IPS-20b (cell line): ENCODE data around the gene MAP1S.

Experiments
- H3K27ac ChIP-seq: one replicate; pipeline ENCODE4 v1.5.1; 2013; ENCODE audit warnings: low read length
- H3K27me3 ChIP-seq: 2 replicates; pipeline ENCODE4 v1.6.1; 2013; ENCODE audit warnings: mild to moderate bottlenecking, low read length, inconsistent platforms; ENCODE audit not compliant: insufficient read depth
- H3K36me3 ChIP-seq: 2 replicates; pipeline ENCODE4 v1.6.1; 2013; ENCODE audit warnings: low read depth, mild to moderate bottlenecking, inconsistent platforms, low read length, moderate library complexity; ENCODE audit not compliant: insufficient read depth
- H3K4me1 ChIP-seq: 2 replicates; pipeline ENCODE4 v1.6.1; 2013; ENCODE audit warnings: mild to moderate bottlenecking, control low read depth, inconsistent platforms, low read length, moderate library complexity; ENCODE audit not compliant: insufficient read depth
- H3K4me3 ChIP-seq: 2 replicates; pipeline ENCODE4 v1.5.1; 2013; ENCODE audit warnings: mild to moderate bottlenecking, low read length, inconsistent platforms
- H3K9ac ChIP-seq: 2 replicates; pipeline ENCODE4 v1.6.1; 2013; ENCODE audit warnings: low read depth, mild to moderate bottlenecking, inconsistent platforms, low read length, moderate library complexity
- H3K9me3 ChIP-seq: 2 replicates; pipeline ENCODE4 v1.6.1; 2013; ENCODE audit warnings: mild to moderate bottlenecking, low read depth, low read length, inconsistent platforms; ENCODE audit not compliant: insufficient read depth

The MAP1S gene

DNA sequence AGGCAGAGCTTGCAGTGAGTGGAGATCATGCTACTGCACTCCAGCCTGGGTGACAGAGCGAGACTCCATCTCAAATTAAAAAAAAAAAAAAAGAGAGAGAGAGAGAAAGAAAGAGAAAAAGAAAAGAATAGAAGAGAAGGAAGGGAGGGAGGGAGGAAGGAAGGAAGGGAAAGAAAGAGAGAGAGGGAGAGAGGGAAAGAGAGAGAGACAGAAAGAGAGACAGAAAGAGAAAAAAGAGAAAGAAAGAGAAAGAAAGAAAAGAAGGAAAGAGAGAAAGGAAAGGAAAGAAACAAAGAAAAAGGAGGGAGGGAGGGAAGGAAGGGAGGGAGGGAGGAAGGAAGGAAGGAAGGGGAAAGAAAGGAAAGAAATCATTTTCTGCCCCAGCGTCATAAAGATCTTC is 24.1 kb upstream of the MAP1S start:
- Histone ChIP-seq H3K9ac (no peak overlapping the region), H3K27ac (no peak overlapping the region), H3K27me3 (peaks cover 7% of the 10 kb centered on the region), H3K4me1 (no peaks in the 10 kb centered on the region), H3K4me3 (no peak overlapping the region), H3K9me3 (no peaks in the 10 kb centered on the region), H3K36me3 (no peaks in the 10 kb centered on the region)

DNA sequence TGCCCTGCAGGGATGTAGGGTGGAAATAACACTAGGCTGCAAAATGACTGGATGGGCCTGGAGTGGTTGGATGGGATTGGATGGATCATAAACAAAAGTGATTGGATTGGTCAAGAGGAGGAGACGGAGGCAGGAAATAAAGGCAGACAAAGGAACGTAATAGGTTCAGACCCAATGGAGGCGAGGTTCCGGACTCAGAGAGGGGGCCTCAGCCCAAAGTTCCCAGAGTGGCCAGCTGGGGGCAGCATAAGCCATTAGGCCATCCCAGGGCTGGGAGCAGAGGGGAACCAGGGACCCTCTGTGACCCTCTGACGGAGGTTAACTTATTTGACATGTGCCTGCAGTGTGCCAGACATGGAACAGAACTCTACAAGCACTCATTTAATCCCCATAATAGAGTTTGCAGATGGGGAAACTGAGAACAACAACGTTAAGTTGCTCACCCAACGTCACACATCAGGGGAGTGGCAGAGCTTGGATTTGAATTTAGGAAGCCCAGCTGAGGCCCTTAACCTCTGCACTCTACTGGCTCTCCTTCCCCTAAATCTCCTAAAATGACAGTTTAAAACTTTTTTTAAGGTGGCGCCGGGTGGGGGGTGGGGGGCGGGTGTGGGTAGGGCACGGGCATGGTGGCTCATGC is 15.3 kb upstream of the MAP1S start:
- no peaks in the 10 kb centered on the region for H3K9me3 ChIP-seq
- H3K4me3 ChIP-seq, result no peak overlapping the region
- no peak overlapping the region for H3K27ac ChIP-seq
- peaks cover 15% of the 10 kb centered on the region; the same call in 1 of the 2 replicates for H3K27me3 ChIP-seq
- no peaks in the 10 kb centered on the region for H3K36me3 ChIP-seq
- no peak overlapping the region for H3K9ac ChIP-seq
- no peaks in the 10 kb centered on the region for H3K4me1 ChIP-seq

DNA sequence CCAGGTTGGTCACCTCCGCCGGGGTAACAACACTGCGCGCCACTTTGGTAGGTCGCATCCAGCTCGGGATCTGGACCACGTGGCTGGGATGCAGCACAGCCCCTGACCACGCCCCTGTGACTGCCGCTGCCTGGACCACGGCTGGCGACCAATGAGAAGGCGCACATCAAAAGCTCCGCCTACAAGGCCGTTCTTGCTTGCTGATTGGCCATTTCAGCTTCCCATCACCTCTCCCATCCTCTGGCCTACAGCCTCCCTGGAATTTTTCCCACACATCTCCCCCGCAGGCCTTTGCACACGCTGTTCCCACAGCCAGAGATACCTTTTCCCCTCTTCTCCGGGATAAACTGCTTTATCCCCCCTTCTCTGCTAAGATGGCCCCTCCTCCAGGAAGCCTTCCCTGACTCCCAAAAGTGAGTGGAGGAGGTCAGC is 12.5 kb upstream of the MAP1S start:
- Histone ChIP-seq H3K4me3 (peak overlapping the region; percentile 57; the same call in 1 of the 2 replicates), H3K4me1 (no peaks in the 10 kb centered on the region), H3K9me3 (no peaks in the 10 kb centered on the region), H3K27me3 (peaks cover 15% of the 10 kb centered on the region; the same call in 1 of the 2 replicates), H3K36me3 (no peaks in the 10 kb centered on the region), H3K9ac (peak overlapping the region; percentile 62; the same call in 1 of the 2 replicates), H3K27ac (no peak overlapping the region)

DNA sequence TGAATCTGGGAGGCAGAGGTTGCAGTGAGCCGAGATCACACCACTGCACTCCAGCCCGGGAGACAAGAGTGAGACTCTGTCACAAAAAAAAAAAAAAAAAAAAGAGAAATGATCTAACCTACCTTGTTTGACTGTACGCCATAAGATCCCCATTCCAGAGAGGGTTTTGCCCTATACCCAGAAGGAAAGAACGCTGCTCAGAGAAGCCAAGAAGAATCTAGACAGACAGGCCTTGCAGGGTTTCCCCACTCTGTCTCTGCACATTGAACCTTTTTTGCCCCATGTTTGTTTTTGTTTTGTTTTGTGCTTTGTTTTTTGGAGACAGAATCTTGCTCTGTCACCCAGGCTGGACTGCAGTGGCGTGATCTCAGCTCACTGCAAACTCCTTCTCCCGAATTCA is 7.4 kb upstream of the MAP1S start:
- Histone ChIP-seq H3K9ac (no peak overlapping the region), H3K4me1 (no peaks in the 10 kb centered on the region), H3K27me3 (no peaks in the 10 kb centered on the region), H3K27ac (no peak overlapping the region), H3K36me3 (no peaks in the 10 kb centered on the region), H3K9me3 (no peaks in the 10 kb centered on the region), H3K4me3 (no peak overlapping the region)

DNA sequence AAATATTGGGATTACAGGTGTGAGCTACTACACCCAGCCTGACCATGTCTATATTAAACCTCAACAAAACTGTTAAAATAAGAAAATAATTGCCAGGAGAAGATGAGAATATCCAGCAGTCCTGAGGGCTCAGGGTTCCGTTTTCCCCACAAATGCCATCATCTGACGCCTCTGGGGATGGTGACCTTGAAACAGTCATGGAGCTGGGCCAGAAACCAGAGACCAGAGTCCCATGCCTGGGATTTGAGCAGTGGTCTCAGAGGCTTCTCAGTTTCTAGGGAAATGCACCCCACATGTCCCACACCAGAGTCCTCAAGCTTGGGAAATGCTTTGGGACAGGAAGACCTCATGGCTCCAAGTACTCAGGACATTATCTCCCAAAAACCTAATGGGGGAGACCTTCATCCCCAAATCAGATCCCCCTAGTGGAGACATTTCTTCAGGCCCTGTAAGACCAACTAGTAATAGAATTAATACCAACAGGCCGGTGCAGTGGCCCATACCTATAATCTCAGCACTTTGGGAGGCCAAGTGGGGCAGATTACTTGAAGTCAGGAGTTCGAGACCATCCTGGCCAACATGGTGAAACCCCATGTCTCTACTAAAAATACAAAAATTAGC is 2.9 kb upstream of the MAP1S start:
- H3K27ac ChIP-seq, result no peak overlapping the region
- no peak overlapping the region for H3K9ac ChIP-seq
- no peaks in the 10 kb centered on the region for H3K9me3 ChIP-seq
- no peaks in the 10 kb centered on the region; the same call in 1 of the 2 replicates for H3K4me1 ChIP-seq
- H3K27me3 ChIP-seq, result no peaks in the 10 kb centered on the region
- peaks cover 6% of the 10 kb centered on the region; the same call in 1 of the 2 replicates for H3K36me3 ChIP-seq
- no peak overlapping the region for H3K4me3 ChIP-seq

DNA sequence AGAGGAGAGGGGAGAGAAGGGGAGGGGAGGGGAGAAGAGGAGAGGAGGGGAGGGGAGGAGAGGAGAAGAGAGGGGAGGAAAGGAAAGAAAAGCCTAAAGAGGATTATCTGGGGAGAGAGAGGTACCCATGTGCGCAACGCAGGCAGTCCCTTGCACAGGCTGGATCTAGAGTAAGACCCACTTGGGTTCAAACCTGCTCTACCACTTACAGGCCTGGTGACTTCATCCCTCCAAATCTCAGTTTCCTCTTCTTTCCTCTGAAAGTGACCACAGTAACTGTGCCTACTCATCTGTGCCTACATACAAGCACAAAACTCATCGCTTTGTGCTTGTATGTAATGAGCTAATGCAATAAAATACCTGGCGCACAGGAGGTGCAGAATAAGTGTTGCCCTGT is 732 bp upstream of the MAP1S start:
- H3K36me3 ChIP-seq, result peaks cover 21% of the 10 kb centered on the region; the same call in 1 of the 2 replicates
- H3K27ac ChIP-seq, result no peak overlapping the region
- H3K9me3 ChIP-seq, result no peaks in the 10 kb centered on the region
- peak overlapping the region; percentile 89 for H3K4me3 ChIP-seq
- H3K4me1 ChIP-seq, result no peaks in the 10 kb centered on the region; the same call in 1 of the 2 replicates
- no peaks in the 10 kb centered on the region for H3K27me3 ChIP-seq
- peak overlapping the region; percentile 63; the same call in 1 of the 2 replicates for H3K9ac ChIP-seq

DNA sequence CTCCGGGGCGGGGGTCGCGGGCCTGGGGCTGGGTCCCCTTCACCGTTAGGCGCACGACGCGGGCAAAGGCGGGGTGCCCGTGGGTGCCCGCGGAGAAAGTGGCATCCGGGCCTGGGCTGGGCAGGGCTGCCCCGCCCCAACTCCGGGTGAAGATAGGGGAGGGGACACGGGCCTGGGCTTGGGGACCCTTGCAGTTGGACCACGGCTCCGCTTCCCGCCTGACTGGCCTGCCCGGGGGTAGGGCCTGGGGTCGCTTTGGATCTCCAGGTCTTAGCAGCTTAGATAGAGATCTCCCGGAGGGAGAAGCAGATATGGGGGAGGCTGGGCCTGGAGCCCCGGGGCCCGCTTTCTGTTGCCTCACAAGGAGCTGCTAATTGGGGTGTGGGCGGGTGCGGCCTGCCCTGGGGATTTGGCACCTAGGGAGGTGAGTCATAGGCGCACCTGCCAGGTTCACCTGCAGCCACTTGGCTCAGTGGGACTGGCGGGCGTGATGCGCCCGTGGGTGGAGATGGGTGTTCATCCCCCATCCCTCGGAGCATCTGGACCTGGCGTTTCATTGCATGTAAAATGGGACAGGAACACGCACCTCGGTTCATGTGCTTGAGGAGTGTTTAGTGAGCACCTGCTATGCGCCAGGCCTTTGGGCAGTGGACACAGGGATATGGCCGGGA is 585 bp downstream of the MAP1S start:
- Histone ChIP-seq H3K4me3 (peak overlapping the region; percentile 89), H3K9ac (peak overlapping the region; percentile 79), H3K36me3 (peaks cover 34% of the 10 kb centered on the region), H3K9me3 (no peaks in the 10 kb centered on the region), H3K27ac (no peak overlapping the region), H3K4me1 (no peaks in the 10 kb centered on the region; the same call in 1 of the 2 replicates), H3K27me3 (no peaks in the 10 kb centered on the region)

DNA sequence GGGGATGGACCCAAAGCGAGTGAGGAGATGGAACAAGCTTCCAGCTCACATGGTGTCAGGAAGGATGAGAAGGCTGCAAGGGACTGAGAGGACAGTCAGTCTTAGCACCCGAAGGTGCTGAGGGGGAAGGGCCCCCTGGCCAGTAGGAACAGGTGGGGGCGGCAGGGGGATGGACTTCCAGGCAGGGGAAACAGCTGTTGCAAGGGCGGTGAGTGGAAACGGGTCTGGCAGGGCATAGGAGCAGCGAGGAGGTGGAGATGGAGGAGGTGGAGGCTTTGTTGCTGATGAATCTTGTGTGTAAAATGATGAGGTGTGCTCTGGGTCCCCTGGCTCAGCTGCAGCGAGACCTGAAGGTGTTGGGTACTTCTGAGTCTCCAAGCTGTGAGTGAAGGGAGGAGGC is 1.2 kb downstream of the MAP1S start:
- Histone ChIP-seq H3K9ac (peak overlapping the region; percentile 79; the same call in 1 of the 2 replicates), H3K4me1 (no peaks in the 10 kb centered on the region; the same call in 1 of the 2 replicates), H3K4me3 (peak overlapping the region; percentile 89), H3K36me3 (peaks cover 39% of the 10 kb centered on the region), H3K27ac (no peak overlapping the region), H3K27me3 (no peaks in the 10 kb centered on the region), H3K9me3 (no peaks in the 10 kb centered on the region)

DNA sequence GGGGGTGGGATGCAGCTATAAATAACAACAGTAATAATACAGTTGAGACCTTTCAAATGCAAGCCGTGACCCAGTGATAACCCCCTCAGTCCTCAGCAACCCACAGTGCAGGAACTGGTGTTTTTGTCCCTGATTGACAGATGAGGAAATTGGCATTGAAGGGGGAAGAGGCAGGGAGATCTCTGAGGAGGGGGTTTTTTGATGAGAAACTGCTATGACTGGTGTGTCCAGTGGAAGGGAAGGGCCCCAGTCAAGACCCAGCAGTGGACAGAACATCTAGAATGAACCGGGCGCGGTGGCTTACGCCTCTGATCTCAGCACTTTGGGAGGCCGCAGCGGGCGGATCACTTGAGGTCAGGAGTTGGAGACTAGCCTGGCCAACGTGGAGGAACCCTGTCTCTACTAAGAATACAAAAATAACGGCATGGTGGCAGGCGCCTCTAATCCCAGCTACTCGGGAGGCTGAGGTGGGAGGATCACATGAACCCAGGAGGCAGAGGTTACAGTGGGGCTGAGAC is 1.9 kb downstream of the MAP1S start:
- Histone ChIP-seq H3K36me3 (peaks cover 46% of the 10 kb centered on the region), H3K4me3 (no peak overlapping the region), H3K9me3 (no peaks in the 10 kb centered on the region), H3K27me3 (no peaks in the 10 kb centered on the region), H3K9ac (no peak overlapping the region; the same call in 1 of the 2 replicates), H3K4me1 (no peaks in the 10 kb centered on the region; the same call in 1 of the 2 replicates), H3K27ac (no peak overlapping the region)

DNA sequence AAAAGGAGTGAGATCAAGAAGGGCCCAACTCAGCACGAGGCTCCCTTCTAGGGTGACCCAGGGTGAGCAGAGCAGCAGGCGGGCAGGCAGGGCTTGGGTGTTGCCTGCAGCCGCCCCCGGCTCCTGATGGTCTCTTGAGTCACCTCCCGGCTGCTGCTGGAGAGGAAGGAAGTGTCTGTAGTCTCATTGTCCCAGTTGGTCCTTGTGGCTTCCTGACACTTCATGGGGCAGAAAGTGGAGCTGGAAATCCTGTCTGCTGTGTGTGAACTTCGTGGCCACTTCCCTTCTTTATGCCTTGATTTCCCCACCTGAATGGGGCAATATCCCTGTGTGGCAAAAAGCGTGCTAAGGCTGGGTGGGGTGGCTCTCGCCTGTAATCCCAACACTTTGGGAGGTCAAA is 2.5 kb downstream of the MAP1S start:
- Histone ChIP-seq H3K9me3 (no peaks in the 10 kb centered on the region), H3K27me3 (no peaks in the 10 kb centered on the region), H3K9ac (no peak overlapping the region), H3K36me3 (peaks cover 52% of the 10 kb centered on the region), H3K27ac (no peak overlapping the region), H3K4me3 (no peak overlapping the region), H3K4me1 (no peaks in the 10 kb centered on the region; the same call in 1 of the 2 replicates)

DNA sequence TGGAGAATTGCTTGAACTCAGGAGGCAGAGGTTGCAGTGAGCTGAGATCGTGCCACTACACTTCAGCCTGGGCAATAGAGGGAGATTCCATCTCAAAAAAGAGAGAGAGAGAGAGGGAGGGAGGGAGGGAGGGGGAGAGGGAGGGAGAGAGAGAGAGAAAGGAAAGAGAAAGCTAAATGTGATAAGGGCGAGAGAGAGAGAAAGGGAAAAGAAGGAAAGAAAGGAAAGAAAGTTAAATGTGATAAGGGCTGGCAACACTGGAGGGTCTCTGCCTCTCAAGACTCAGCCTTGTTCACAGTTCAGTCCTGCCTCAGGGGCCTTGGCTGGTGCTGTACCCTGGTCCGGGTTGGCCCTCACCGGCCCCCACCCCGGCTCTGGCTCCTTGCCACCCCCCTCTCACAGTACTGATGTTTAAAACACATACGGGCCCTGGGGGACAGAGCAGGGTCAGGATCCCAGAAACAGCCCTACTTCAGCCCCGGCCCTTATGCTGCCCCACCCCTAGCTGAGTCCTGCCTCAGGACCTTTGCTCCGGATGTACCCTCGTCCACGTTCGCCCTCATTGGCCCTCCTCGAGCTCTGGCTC is 3.5 kb downstream of the MAP1S start:
- Histone ChIP-seq H3K36me3 (peaks cover 61% of the 10 kb centered on the region), H3K9me3 (no peaks in the 10 kb centered on the region), H3K4me1 (no peaks in the 10 kb centered on the region; the same call in 1 of the 2 replicates), H3K4me3 (no peak overlapping the region), H3K9ac (no peak overlapping the region), H3K27me3 (no peaks in the 10 kb centered on the region), H3K27ac (no peak overlapping the region)
